HL-60 (cell line): ENCODE data around the gene RAB31.

Experiments
- DNase-seq, 2 experiments: peaks; one replicate each; pipeline ENCODE4 v3.0.0-alpha.2; 2010 to 2020; ENCODE audit warnings: low read depth in 1 of 2, low spot score in 1 of 2
- H3K27ac ChIP-seq: fragments of 250-450 bp; sonication (Bioruptor Pico); replicated peaks from 2 replicates; pipeline ENCODE4 v1.5.1; 2020; ENCODE audit warnings: mild to moderate bottlenecking, moderate library complexity
- H3K27me3 ChIP-seq: fragments of 250-450 bp; sonication (Bioruptor Pico); 2 replicates; pipeline ENCODE4 v1.5.1; 2021; ENCODE audit warnings: mild to moderate bottlenecking, moderate library complexity; ENCODE audit not compliant: insufficient read depth, poor library complexity, severe bottlenecking
- H3K4me3 ChIP-seq: replicated peaks from 2 replicates; pipeline ENCODE4 v1.5.1; 2011; ENCODE audit warnings: mild to moderate bottlenecking, control low read depth, low read length; ENCODE audit not compliant: insufficient read depth
- CTCF ChIP-seq: IDR thresholded peaks from one replicate; pipeline ENCODE4 v1.5.1; 2011; ENCODE audit warnings: low read length, control low read depth, inconsistent platforms; ENCODE audit not compliant: insufficient read depth
- GABPA ChIP-seq: IDR thresholded peaks from 2 replicates; pipeline ENCODE4 v1.6.1; 2012; ENCODE audit warnings: low read depth
- POLR2AphosphoS5 ChIP-seq: IDR thresholded peaks from 2 replicates; pipeline ENCODE4 v1.6.1; 2012; ENCODE audit warnings: low read depth
- REST ChIP-seq: IDR thresholded peaks from 2 replicates; pipeline ENCODE4 v1.6.1; 2012; ENCODE audit warnings: low read depth; ENCODE audit not compliant: insufficient replicate concordance
- SPI1 ChIP-seq: IDR thresholded peaks from 2 replicates; pipeline ENCODE4 v1.6.1; 2012; ENCODE audit warnings: low read depth, mild to moderate bottlenecking, borderline replicate concordance

RAB31 gene

DNA sequence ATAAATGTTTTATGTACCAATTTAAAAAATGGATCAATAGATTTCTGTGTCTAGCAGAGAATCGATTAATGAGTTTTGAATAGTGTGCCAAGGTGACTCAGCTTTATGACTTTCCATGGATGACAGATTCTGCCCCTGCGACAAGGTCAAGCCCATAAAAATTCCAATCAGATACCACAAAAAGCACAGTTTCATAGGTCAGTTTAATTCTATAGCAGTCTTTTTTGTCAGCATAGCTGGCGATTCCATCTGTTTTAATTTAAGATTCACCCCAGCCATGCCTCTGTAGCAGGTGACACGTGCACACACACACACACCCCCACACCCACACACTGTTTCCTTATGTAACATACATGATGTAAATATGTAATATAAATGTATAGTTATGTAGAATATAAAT is 28.9 kb downstream of the RAB31 start:
- Histone ChIP-seq H3K27ac (no peak overlapping the region; the same call in 1 of the 2 replicates), H3K27me3 (no peaks in the 10 kb centered on the region), H3K4me3 (no peak overlapping the region)
- TF ChIP-seq CTCF (no peak), SPI1 (no peak), GABPA (no peak), POLR2AphosphoS5 (no peak), REST (no peak)
- no peak for DNase-seq

GRCh38 chr18:9737472-9738121 is 29.5 kb downstream of the RAB31 start:
- no peak for TF ChIP-seq GABPA
- TF ChIP-seq CTCF: no peak
- TF ChIP-seq POLR2AphosphoS5: no peak
- no peak for TF ChIP-seq SPI1
- no peak for TF ChIP-seq REST
- DNase-seq: no peak
- H3K27me3 ChIP-seq: no peaks in the 10 kb centered on the region
- no peak overlapping the region for H3K27ac ChIP-seq
- H3K4me3 ChIP-seq: no peak overlapping the region

DNA sequence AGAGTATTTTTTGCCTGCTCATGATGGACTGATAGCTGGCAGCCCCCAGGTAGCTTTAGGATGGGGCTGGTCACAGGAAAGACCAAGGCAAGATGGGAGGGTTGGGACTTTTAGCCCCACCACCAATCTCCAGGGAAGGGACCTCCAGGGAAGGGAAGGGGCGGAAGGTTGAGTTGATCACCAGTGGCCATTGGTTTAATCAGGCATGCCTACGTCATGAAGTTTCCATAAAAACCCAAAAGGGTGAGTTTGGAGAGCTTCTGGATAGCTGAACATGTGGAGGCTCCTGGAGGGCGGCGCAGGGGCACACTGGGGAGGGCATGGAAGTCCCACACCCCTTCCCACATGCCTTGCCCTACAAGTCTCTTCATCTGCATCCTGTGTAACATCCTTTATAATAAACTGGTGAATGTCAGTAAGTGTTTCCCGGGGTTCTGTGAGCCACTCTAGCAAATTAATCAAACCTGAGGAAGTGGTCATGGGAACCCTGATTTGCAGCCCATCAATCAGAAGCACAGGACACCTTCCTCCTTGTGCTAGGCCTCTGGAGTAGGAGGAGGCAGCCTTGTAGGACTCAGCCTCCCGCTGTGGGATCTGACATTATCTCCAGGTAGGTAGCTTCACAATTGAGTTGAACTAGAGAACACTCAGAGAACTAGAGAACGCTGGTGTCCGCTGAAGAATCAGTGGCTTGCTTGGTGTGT is 30.3 kb downstream of the RAB31 start:
- Histone ChIP-seq H3K27me3 (no peaks in the 10 kb centered on the region), H3K27ac (no peak overlapping the region), H3K4me3 (no peak overlapping the region)
- TF ChIP-seq POLR2AphosphoS5 (no peak), GABPA (no peak), CTCF (no peak), SPI1 (no peak), REST (no peak)
- DNase-seq: no peak
